ENCODE measurements around the gene NGF.
"Not testable (repeated sequence)": the region's sequence is repeated elsewhere in the genome, so short reads cannot be mapped to it uniquely, and the experiment has no call there.

Gene NGF

DNA sequence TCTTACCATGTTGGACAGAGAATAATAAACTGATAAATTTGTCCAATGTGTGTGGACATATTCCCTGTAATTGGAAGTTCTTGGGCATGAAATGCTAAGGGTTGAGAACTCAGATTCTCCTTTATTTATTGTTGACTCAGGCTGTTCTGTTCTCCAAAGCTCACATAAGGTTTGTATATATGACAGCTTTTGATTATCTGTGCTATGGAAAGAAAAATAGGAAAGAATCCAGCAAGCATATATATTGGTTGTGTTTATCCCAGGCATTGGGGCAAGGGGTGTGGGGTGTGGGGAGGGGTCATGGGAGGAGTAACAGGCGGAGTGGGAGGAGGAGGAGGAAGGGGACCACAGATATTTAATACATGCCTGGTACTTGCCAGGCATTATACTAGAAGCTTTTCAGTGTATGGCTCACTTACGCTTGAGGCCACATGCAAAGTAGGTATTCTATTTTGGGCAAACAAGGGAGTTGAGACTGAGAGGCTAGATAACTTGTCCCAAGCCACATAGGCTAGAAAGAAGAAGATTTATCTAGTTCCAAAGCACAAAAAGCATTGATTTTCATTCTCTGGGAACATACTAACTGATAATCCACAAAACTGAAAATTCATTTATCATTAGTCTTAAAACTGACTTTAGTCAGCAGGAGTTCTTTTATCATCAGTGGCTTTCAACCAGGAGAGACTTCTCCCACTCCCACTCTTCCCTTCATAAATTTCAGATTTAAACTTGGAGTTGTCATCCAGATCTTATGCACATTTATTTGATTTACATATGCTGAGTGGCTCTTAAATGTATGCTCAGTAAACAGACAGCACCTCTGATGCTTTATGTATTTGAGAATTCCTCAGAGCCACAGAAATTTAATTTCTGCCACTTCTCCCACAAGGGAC is 27.2 kb downstream of the NGF start:
- no peak for DNase-seq

DNA sequence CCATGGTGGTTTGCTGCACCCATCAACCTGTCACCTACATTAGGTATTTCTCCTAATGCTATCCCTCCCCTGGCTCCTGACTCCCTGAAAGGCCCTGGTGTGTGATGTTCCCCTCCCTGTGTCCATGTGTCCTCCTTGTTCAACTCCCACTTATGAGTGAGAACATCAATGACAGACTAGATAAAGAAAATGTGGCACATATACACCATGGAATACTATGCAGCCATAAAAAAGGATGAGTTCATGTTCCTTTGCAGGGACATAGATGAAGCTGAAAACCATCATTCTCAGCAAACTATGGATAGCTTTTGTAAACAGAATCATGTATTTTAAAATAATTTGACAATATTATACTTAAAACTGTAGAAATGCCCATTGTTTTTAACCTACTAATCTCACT is 28.5 kb downstream of the NGF start:
- DNase-seq = not testable (repeated sequence)

DNA sequence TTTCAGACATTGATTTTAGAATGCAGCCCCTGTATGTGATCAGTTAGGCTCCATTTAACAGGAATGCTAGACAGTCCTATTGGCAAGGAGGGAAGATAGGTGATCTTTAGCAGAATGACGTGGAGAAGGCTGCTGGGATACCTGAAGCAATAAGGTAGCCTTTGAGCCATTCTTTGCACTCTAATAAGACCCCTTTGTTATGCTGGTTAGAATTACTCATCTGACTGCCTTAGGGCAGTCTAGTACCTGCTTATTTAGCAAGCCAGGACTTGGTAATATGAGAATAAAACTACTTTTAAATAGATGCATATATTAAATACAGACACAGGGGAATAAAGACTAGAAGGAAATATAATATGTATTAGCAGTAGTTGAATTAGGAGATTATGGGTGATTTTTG is 29.1 kb downstream of the NGF start:
- DNase-seq = no peak

DNA sequence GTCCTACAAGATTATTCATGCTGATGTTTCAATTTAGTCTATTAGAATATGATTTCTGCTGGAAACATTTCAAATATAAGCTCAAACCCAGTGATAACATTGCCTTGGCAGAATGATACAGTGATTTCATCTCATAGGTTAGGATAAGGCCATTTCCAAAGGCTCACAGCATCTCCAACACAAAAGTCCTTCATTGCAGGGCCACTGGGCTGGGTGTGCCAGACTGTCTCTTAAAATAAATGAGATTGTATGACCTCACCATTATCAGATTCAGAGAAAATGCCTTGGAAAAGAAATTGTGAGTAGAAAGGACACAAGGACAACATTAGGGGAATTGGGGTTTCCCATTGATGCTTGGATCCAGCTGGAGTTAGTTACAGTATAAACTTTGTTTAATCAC is 30.4 kb downstream of the NGF start:
- no peak for DNase-seq

DNA sequence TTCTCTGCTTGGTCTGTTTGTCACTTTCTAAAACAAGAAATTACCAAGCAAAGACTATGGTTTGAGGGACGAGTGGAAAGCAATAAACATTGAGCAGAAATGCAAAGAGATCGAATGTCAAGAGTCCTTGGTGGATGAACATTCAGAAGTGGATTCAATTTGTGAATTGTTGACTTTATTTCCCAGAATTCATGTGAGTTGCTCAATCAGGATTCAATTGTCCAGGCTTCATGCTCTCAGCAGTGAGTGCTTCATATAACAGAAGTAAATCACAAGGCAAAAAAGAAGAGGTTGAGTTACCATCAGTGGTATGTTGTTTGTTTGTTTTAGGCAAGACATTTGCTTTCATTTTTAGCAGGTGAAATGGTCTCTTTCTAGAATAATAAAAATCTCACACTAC is 31.9 kb downstream of the NGF start:
- DNase-seq = no peak

DNA sequence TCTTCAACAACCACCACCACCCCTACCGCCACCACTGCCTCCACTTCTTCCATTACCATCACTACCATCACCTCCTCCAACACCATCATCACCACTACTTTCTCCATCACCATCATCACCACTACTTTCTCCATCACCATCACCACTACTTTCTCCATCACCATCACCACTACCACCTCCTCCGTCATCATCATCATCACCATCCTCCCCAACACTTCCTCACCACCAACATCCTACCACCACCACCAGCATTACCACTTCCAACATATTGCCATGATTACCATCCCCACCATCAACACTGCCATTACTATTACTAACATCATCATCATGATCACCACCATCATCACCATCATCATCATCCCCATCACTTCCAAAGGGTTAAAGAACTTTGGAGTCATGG is 34.7 kb downstream of the NGF start:
- no peak for DNase-seq

DNA sequence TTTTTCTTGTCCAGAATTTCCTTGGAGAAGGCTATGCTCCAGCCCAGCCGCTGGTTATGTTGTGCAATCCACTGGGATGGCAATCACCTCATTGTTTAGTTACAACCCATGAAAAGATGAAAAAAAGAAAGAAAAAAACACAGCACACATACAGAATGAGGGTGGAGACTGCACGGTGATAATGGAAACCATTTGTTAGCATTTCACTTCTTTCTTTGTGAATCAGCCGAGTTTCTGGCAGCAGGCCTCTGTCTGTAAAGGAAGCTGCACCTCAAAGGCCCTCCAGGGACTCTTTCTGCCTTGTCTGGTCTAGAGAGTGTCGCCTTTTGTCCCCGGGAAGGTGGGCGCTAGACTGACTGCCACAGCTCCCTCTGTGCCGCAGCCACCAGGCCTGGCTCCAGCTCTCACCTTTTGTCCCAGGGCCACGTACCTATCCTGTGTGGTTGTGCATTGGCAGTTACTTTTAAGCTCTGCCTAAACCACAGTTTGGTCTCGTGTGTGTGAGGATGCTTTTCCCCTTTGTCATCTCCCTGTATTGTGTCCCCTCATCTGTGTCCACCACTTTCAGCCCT is 35.6 kb downstream of the NGF start:
- DNase-seq = no peak

DNA sequence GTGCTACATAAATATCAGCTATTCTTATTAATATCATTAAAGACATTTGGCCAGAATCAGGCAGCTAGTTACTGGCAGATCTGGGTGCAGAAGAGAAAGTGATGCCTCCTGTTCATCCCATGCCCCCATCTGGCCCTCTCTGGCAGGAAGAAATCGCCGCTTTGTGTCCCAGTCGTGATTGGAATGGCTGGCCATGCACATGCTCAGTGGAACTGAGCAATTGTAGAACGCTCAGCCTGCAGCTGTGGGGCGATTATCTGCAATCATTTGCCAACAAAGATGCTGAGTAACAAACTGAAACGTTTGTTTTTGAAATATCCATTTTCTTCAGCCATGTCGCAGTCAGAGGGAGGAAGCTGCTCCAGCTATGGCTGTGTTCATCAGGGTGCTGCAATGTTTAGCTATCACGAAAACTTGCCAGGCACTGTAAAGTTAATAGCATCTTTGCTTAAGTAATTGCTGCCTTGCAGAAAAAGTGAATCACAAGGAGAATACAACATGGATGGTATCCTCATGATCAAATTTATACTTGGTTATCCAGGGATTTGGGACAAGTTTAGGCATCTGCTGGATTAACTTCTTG is 36.5 kb downstream of the NGF start:
- peak in 16 of 51 donors; percentile 2 to 41 (median 17) for DNase-seq

DNA sequence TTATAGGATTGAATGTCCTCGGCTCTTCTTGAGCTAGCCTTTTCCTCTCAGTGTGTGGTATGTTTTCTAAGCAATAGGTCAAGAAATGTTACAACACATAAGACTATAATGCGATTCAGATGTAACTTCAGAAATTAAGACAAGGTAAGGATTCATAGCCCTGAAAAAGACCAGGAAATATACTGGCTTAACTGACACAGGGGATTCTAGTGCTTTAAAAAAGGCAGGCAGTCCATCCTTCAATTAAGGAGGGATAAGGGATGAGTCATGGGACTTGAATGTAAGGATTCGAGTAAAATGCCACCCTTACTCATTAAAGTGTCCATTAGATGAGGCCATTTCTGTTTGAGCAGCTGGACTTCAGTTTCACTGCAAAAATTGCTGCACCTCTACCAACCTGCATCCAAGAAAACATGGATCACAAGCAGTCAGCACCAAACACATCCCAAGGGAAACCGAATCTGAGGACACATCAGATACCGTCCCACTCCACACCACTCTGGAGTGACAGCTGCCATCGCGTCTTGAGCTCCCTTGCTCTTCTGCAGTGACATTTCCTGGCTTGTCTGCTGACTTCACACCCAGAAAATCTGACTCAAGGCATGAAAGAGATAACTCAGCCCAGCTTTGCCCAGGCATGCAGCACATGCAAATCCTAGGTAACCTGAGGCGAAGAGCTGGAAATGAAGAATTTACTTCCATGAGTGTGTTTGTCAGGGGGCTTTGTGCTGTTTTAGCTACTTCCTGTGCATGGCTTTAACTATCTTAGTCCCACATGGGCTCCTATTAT is 37.8 kb downstream of the NGF start:
- DNase-seq = no peak

DNA sequence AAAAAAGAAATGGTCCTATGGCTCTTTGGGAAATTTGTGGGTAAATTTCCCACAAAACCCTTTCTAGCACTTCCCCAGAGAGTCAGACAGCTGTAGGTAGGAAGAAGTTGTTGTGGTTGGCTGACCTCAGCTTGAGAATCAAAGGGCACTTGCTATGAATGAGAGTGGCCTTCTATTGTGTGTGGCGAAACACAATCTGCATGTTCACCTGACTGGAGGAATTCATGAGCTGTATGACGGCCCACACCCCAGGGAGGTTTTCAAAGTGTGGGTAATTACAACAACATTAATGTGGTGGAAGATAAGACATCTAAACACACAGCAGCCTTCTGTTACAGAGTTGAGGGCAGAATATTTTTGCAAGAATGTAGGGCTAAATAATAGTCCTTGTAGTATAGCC is 38.8 kb downstream of the NGF start:
- DNase-seq = no peak

DNA sequence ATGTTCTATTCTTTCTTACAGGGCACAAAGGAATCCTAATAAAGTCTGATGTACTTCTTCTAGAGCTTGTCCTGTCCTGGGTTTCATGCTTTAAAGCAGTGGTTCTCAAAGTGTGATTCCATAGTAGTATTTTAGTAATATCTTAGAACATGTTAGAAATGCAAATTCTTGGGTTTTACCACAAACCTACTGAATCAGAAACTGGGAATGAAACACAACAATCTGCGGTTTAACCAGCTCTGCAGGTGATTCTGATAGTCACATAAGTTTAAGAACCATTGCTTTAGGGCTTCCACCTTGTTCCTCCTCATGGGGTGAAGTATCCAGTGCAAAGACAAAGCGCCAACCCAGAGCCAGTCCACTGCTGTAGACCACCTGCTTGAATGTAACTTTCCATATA is 41.1 kb downstream of the NGF start:
- DNase-seq = no peak

DNA sequence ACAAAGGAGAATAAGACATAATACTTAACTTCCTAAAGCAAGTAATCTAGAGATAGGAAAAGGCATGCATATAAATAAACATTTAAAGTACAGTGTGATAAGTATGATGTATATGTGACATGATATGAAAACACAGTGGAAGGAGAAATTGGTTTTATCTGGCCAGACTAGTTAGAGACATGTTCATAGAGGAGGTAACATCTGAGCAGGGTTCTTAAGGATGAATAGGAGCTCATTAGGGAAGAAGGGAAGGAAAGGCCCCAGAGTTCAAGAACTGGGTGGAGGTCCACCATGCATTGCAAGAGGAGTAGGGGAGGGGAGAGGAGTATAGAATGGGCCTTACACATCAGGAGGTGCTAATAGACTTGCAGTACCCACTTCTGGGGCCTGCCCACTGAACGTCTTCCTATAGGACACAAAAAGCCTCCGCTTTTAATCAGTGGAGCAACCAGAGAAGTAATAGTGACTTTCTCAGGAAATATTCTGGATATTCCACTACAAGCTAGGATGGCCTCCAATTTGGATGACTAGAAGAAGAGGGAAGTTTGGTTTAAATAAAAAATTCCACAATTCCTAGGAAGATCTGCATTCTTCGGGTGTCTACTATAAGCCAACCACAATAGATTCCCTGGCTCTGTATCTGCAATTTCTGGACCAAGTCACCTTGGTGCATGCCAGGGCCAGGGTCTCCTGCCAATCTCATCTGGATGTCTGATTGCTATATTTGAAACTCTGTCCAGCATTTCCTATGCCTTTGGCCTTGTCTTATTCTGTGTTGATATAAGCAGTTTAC is 41.9 kb downstream of the NGF start:
- no peak for DNase-seq

DNA sequence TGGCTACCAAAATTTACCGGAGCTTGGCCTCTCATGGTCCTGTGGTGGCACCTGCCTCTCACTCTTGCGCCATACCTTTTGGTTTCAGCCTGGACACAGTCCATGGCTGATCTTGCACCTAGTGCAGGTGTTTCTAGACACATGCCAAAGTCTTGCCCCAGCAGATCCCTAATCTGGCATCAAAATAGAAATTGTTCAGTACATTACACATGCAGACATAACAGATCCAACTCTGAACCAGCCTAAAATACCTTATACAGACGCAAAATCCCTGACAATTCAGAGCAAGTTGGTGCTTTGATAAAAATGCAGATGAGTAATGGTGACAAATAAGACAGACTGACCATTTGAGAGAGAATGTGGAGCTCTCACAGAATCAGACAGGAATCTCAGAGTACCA is 44.1 kb downstream of the NGF start:
- DNase-seq = no peak

DNA sequence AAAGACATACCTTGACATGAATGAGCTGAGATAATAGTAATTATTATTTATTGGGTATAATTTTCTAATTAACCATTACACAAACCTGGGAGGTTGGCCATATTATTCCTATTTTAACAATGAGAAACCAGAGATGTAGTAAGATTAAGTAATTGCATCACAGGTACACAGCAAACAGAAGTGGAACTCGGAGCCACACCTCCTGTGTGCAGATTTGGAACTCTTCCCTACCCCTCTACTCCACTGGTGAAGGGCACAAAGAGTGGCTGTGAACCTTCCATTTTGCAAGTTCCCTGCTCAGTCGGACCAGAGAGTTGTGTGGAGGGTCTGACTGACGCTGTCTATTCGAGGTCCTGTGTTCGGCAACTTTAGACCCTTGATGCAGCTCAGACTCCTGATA is 45.0 kb downstream of the NGF start:
- DNase-seq = no peak

DNA sequence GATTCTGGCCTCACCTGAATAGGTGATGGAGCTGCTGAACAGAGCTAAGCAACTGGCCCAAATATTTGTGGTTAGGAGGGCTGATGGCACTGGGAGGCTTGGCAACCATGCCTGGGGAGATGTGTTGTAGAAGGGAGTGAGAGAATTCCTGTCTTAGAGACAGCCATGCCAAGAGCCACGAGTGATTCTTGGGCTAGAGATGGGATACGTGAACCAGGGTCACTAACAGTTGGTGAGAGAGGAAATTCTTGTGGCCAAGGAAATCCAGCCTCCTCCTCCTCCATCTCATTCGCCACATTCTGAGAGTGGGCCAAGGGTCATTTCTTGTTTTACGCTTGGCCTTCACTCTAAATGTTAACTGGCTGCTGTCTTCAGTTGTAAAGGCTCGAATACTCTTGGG is 46.3 kb downstream of the NGF start:
- DNase-seq = no peak

DNA sequence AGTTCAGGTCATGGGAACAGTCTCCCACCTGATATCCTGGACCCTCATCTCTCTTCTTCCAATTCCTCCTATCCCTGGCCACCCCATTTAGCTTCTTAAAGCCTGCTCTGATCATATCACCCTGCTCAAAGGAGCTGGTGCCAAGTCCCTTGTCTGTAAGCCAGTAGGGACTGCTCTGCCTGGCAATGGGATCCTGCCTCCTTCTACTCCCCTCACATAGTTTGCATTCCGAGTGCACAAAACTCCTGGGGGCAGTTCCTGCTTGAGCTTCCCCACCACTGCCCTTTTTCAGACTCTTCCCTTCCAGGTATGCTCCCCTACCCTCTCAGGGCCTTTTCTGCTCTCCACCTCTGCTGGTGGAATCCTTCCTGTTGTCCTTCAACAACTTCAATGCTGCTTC is 48.1 kb downstream of the NGF start:
- no peak for DNase-seq

DNA sequence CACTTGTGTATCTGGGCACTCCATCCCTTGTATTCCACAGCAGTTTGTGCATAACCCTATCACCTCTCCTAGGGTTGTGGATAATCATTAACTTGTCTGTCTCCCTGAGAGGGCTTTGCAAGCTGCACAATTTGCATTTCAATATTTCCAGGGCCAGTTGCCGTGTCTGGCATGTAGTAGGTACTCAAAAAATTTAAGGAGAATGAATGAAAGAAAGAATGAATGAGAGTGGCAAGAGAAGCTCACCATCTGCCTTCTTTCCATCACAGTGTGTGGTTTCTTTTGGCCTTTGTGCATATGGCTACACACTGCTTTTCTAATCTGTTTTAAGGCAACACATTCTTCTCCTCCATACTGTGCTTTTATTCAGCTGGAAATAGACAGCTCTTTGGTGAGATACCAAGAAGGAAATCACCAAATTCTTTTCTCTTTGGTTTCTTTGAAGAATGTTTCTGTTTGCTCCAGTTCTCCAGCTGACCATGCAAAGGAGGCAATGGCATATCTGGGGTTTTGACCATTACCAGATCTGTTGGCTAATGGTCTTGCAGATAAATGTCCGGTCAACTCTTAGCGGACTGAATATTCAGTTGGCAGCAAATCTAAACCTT is 49.4 kb downstream of the NGF start:
- no peak for DNase-seq

DNA sequence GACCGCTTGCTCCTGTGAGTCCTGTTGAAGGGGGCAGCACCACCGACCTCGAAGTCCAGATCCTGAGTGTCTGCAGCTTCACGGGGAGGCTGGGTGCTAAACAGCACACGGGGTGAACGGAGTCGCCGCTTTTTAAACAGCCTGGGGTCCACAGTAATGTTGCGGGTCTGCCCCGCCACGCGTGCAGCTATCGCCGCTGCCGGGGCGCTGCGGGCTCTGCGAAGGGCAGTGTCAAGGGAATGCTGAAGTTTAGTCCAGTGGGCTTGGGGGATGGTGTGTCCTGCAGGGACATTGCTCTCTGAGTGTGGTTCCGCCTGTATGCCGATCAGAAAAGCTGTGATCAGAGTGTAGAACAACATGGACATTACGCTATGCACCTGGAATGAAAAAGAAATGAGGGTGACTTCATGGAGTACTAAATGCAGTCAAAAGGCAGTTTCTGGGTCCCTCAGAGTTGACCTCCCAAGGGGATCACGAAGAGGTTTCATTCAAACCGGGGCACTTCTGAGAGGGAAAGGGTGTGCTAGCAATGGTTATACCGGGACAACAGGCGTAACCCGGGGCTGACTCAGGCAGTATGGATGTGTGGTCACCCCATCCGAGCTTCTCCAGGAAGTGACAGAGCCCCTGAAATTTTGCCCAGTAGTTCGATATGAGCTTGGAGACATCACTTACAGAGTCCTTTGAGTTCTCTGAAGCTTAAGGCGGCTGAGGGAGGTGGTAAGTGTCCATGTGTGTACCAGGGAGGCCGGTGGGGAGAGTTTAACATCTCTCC is 51.4 kb downstream of the NGF start:
- no peak for DNase-seq

DNA sequence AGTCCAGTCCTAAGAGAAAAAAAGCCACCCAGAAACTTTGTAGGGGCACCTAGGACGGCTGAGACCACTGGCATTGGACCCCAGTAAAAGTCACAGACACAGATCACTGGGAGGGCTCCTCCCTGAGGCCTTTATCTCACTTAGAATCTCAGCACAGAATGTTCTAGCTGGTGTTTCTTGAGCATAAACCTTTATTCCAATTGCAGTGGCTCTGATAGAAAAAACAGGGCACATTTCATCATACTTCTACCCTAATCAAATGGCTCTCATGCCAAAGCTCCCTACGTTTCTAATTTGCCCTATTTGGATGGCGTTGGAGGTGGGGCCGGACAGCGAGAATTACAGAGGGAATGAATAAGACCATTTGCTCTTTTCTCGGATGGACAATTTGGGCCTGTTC is 53.8 kb downstream of the NGF start:
- no peak for DNase-seq

DNA sequence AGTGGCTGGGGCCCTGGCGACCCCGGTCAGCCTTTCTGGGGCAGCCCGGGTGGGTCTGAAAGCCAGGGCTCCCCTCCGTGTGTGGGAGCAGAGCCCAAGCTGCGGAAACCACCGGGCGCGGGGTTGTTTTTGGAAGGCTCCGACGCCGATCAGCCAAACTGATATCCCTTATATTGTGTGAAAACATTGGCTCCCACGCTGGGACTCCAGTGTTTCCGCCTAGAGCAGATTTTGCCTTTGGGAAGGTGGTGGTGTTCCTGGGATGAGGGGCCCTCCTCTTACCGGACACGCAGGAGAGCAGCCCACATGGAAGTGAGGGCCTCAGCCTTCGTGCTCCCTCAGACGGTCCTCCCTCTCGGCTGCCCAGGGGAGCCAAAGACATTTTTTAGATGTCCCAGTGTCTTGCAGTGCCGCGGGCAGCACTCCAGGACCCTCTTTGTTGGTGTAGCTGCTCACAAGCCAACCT is 54.3 kb downstream of the NGF start:
- no peak for DNase-seq

Measured in hypothalamus (tissue), 51 donors.